HT1080 (cell line): Measurements from ENCODE around the gene GNB5. TPM values are rescaled to one million over a fixed set of nuclear protein-coding genes. Genes with fewer than 3 reads are reported as not detected.
A peak's percentile ranks its signal among the peaks of the same experiment; 100 is the strongest.

Experiments used
- DNase-seq: peaks from one replicate; pipeline ENCODE4 v3.0.0-alpha.2; 2015; ENCODE audit warnings: low read depth
- total RNA-seq: library from RNA; depleted of rRNA; stranded (reverse); fragments of >200 nt; shearing (Covaris generic); gene quantifications from 2 replicates; pipeline ENCODE4 v1.2.3, GENCODE V29; 2014

Gene GNB5
- total RNA-seq, 1 experiment from 2014 or later: 46.3 TPM

GRCh38 chr15:52208306-52208946, 17.2 kb upstream of the GNB5 start:
- DNase-seq: peak; percentile 83

DNA sequence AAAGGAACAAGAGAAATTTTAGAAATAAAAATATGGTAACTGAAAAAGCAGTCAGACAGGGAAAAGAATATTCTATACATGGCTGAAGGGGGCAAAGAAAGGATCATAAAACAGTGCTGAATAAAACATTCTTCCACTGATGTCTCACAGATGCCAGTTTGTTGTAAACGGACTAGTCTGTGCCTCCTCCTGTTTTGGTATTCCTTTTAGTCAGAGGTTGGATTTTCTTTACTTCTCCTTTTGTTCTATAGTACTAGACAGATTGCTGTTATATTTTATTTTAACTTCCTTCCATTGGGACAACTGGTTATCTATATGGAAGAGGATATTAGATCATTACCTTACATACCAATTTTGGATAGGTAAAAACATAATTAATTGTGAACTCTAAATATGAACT, 16.0 kb upstream of the GNB5 start:
- DNase-seq: no peak

DNA sequence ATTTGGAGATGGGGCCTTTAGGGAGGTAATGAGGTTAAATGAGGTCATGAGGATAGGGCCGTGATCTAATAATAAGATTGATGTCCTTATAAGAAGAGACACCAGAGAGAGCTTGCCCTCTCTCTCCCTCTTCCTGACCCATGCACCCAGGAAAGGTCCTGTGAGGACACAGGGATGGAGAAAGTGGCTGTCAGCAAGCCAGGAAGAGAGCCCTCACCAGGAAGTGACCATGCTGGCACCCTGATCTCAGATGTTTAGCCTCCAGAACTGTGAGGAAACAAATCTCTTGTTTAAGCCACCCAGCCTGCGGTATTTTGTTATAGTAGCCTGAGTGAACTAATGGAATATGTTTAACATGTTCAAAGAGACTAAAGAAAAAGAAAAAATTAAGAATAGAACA, 15.3 kb upstream of the GNB5 start:
- DNase-seq: no peak

DNA sequence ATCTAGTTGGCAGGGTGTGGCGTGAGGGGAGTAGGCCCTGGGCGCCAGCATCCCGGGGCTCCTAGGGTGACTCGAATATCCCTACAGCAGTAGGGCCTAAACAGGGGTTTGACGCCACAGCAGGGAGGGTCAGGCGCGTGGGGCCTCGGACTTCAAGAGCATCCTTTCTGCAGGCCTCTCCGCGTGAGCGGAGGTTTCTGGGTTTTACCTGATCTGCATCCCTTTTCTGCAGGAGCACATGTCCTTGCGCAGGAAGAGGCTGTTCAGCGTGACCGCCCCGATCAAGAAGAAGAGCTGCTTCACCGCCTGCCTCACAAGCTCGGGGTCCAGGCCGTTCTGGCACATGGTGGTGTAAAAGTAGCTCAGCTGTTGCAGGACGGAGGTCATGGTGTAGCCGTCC, 13.5 kb upstream of the GNB5 start:
- no peak for DNase-seq

GRCh38 chr15:52200831-52201365, 9.7 kb upstream of the GNB5 start:
- no peak for DNase-seq

DNA sequence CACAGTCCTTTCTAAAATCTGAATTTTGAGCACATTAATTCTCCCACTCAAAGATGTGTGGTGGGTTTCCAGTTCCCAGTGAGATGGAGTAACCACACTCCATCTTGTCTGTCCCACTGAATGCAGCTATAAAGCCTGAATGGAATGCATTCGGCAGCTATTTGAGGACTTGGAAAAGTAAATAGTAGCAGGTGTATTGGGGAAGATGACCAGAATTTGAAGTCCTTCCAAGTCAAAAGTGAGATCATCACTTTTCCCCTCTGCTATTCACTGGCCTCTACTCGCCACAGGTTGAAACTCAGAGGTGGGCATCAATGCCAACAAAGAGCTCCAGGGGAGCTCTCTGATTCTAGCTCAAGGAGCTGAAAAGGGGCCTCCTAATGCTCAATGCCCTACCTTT, 8.1 kb upstream of the GNB5 start:
- DNase-seq: no peak

GRCh38 chr15:52196891-52197290, 5.7 kb upstream of the GNB5 start:
- no peak for DNase-seq

DNA sequence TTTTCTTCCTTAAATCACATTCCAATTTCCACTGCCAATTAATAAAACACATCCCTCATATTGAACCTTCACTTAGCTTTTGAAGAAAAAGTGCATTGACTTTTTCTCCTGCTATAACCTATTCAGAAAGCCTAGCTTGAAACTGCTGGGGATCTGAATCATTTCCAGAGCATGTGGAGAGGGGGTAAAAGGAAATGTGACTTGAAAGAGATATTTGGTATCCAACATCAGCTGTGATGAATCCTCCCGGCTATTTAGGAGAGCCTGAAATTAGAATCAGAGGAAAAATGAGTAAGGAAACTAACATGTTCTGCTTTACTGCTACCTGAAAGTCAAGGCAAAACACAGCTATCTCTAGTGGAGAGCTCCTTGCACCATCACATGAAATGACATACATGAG, 2.6 kb upstream of the GNB5 start:
- peak; percentile 24 for DNase-seq

DNA sequence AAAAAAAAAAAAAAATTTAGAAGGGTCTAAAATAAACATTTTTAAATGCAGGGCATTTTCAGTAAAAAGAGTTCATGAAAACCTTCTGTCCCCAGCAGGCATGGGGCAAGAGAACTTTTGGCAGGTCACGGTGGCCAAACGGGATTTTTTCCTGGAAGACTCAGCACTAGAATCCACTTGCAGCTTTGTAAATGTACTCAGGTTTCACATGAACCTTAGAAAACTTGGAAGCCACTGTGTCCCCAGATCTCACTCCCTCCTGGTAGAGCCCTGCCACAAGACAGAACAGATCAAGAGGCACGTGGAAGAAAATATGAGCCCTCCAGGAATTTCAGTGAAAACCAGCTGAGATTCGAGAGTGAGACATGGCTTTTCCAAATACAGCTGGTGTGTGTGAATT, 2.1 kb upstream of the GNB5 start:
- DNase-seq: no peak

DNA sequence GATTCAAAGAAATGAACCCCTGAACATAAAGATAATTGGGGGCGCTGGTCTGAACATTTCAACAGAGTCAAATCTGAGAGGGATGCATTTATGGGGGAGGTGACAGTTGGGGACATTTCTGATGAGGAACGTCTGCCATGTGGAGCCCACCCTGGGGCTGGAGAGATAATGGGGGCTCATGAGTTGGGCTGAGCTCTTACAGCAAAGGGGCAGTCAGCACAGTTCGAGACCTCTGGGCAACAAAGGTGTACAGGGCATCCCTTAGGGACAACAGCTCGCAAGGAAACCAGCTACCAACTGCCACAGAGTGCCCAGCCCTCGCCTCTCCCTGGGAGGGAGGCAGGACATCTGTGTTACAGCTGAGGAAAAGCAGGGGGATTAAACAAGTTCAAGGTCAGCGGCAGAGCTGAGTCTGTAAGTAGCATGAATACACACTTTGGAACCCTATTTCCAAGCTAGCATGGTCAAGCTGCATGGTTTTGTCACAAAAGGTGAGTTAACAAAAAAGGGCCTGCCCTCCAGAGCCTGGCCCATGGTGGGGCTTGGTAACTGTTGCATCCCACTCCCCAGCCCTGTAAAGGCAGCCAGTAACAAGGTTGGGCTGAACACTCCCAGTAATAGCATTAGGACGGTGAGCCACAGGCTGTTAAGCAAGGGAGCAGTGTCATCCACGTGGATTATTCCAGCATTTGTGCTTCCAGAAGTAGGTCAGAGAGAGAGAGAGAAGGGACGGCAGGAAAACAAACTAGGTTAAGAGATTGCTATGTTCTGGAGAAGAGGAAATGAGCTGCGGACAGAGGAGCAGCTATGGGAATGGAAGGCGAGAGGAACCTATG, 4.3 kb downstream of the GNB5 start:
- DNase-seq: no peak

GRCh38 chr15:52185151-52185561, 6.0 kb downstream of the GNB5 start:
- no peak for DNase-seq

- no peak for DNase-seq
Observed at GRCh38 chr15:52184721-52185120, 6.5 kb downstream of the GNB5 start.

- peak; percentile 44 for DNase-seq
Observed at GRCh38 chr15:52183562-52184173, 7.5 kb downstream of the GNB5 start.

DNA sequence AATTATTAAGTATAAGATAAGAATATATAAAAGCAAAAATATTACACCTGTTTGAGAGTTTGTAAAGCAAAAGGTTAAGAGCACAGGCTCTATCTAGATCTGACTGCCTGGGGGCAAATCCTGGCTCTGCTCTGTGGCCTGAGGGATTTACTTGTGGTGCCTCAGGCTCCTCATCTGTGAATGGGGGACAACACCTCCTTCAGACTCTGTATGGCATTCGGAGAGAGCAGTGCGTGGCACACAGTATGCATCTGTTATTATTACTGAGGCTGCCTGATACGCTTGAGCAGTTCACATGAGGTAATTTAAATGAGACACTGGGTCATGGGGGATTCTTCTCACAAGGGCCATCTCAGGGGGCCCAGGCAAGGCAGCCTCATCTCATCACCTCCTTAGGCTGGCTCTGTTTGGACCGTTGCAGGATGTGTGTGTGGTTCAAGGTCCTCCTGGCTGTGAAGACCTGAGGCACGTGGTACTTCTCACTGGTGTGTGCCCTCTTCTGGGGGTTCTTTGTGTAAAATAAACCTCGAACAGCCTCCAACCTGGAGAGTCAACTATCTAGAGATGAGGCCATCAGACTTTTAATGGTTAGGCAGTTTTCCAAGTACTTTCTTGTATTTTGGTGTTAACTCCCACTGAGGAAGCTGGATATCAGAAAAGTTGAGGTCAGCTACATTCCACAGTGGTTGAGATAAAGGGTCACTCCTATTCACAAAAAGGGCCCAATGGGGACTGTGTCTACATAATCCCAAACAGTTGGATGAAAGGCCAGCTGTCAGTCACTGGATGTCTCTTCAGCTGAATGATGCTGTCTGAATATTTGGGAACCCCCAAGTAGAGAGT, 9.0 kb downstream of the GNB5 start:
- no peak for DNase-seq

DNA sequence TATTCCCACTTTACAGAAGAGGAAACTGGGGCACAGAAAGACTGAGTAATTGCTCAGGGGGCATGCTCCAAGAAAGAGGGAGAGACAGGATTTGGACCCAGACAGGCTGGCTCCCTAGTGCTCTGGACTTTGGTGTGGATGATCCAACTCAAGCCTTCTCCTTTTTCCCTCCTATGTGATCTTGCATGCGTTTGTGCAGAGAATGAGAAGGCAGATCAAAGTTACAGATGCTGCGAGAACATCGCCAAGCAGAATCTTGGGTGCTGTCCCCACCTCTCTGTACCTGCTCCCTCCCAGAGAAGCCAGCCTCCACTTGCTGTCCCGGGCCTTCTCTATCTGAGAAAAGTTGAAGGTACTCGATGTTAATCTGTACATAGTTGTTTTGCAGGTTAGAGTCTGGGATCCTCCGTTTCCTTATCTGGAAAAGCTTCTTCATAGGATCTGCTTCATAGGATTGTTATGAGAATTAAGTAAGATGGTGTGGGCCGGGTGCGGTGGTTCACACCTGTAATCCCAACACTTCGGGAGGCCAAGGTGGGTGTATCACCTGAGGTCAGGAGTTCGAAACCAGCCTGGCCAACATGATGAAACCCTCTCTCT, 10.2 kb downstream of the GNB5 start:
- no peak for DNase-seq

- DNase-seq: no peak
Observed at GRCh38 chr15:52180196-52180835, 10.9 kb downstream of the GNB5 start.

DNA sequence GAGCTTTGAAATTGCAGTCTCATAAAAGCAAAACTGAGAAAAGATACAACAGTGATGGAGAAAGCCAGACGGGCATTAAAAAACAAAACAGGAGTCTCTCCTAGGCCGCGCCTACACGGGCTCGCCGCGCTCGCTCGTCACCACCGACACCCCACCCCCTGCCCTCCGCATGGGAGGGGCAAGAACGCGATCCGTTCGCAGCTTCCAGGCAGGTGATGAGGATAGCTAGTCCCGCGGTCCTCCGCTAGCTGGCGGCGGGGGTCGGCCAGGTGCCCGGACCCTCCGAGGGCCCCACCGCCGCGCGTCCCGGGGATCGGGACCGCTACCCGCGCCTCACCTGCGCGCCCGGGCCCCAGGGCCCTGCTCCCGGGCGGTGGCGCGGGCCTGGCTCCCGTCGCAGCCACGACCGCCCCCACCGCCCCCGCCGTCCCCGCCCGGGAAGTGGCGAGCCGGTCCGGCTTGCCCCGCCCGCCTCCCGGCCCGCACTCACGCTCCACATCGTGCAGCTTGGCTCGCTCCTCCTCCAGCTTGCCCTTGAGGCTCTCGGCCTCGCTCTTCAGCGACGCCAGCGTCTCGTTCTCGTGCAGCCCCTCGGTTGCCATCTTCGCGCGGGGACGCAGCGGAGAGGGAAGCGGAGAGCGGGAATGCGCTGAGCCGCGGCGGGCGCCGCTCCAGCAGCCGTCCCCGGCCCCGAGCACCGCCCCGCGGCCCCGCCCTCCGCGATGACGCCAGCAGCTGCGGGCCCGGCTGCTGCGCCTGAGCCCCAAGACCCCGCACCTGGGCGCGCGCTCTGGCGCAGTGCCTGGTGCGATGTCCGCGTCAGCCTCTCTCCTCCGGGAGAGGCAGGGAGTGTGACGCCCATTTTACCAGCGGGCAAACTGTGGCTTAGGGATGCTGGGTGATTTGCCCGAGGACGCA, 11.7 kb downstream of the GNB5 start:
- peak; percentile 79 for DNase-seq

- DNase-seq: no peak
Observed at GRCh38 chr15:52178765-52179164, 12.4 kb downstream of the GNB5 start.

DNA sequence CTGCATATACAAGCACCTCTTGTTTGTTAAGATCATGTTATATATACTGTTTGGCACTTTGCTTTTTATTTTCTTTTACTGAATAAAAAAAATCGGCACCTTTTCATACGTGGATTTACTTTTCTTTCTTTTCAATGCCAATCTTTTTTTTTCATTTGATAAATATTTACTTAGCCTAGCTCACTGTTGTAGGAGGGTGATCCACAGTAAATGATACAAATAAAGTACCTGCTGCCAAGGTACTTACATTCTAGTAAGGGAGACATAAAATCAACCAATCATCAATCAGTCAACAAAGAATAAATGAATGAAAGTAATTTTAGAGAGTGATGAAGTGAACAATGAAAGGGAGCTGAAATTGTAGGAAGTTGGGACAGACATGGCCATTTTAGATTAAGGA, 18.3 kb downstream of the GNB5 start:
- DNase-seq: no peak
